MM.1S (cell line): Measurements from ENCODE around the gene TCF7L2.

Experiments
- DNase-seq: peaks from one replicate; pipeline ENCODE4 v3.0.0-alpha.2; 2015
- H2AFZ ChIP-seq: fragments of 300-600 bp; sonication (generic); 2 replicates; pipeline ENCODE4 v1.6.0; 2016; ENCODE audit warnings: antibody characterized with exemption, low read length
- H3F3A ChIP-seq: fragments of 300-600 bp; sonication (generic); 2 replicates; pipeline ENCODE4 v1.6.1; 2016; ENCODE audit warnings: mild to moderate bottlenecking, antibody characterized with exemption, low read length, moderate library complexity, mixed read lengths; ENCODE audit not compliant: insufficient read depth
- H3K27ac ChIP-seq: fragments of 300-600 bp; sonication (generic); 2 replicates; pipeline ENCODE4 v1.5.1; 2016; ENCODE audit warnings: mild to moderate bottlenecking, low read length
- H3K27me3 ChIP-seq: fragments of 300-600 bp; sonication (generic); replicated peaks from 2 replicates; pipeline ENCODE4 v1.6.0; 2016; ENCODE audit warnings: low read length; ENCODE audit not compliant: insufficient read depth
- H3K36me3 ChIP-seq: fragments of 300-600 bp; sonication (generic); replicated peaks from 2 replicates; pipeline ENCODE4 v1.6.1; 2016; ENCODE audit warnings: mild to moderate bottlenecking, low read length, mixed read lengths; ENCODE audit not compliant: insufficient read depth
- H3K4me1 ChIP-seq: fragments of 300-600 bp; sonication (generic); 2 replicates; pipeline ENCODE4 v1.6.1; 2016; ENCODE audit warnings: low read length, mixed read lengths
- H3K4me2 ChIP-seq: fragments of 300-600 bp; sonication (generic); 2 replicates; pipeline ENCODE4 v1.6.0; 2016; ENCODE audit warnings: low read depth, low read length
- H3K4me3 ChIP-seq: fragments of 300-600 bp; sonication (generic); 2 replicates; pipeline ENCODE4 v1.5.1; 2016; ENCODE audit warnings: low read length, mixed read lengths
- H3K79me2 ChIP-seq: fragments of 300-600 bp; sonication (generic); 2 replicates; pipeline ENCODE4 v1.6.1; 2016; ENCODE audit warnings: mixed run types, low read length, mixed read lengths
- H3K9ac ChIP-seq: fragments of 300-600 bp; sonication (generic); 2 replicates; pipeline ENCODE4 v1.6.1; 2016; ENCODE audit warnings: low read length, mixed read lengths
- H3K9me2 ChIP-seq: fragments of 300-600 bp; sonication (generic); replicated peaks from 2 replicates; pipeline ENCODE4 v1.6.1; 2016; ENCODE audit warnings: mild to moderate bottlenecking, low read length, mixed read lengths; ENCODE audit not compliant: insufficient read depth
- H3K9me3 ChIP-seq: fragments of 300-600 bp; sonication (generic); replicated peaks from 2 replicates; pipeline ENCODE4 v1.6.1; 2016; ENCODE audit warnings: mild to moderate bottlenecking, low read length, mixed read lengths; ENCODE audit not compliant: insufficient read depth
- H4K20me1 ChIP-seq: fragments of 300-600 bp; sonication (generic); 2 replicates; pipeline ENCODE4 v1.6.1; 2016; ENCODE audit warnings: mild to moderate bottlenecking, low read length, moderate library complexity, mixed read lengths; ENCODE audit not compliant: insufficient read depth
- CTCF ChIP-seq: fragments of 300-600 bp; sonication (generic); IDR thresholded peaks from 2 replicates; pipeline ENCODE4 v1.5.1; 2016; ENCODE audit warnings: antibody characterized with exemption, low read length, mixed read lengths
- EZH2 ChIP-seq: fragments of 300-600 bp; sonication (generic); optimal IDR thresholded peaks from 2 replicates; pipeline ENCODE3; 2017; ENCODE audit warnings: low read depth, mild to moderate bottlenecking, antibody characterized with exemption, low read length, mixed read lengths
- EZH2phosphoT487 ChIP-seq: fragments of 300-600 bp; sonication (generic); IDR thresholded peaks from 2 replicates; pipeline ENCODE4 v1.6.1; 2018; ENCODE audit warnings: antibody characterized with exemption, low read length

Gene TCF7L2

DNA sequence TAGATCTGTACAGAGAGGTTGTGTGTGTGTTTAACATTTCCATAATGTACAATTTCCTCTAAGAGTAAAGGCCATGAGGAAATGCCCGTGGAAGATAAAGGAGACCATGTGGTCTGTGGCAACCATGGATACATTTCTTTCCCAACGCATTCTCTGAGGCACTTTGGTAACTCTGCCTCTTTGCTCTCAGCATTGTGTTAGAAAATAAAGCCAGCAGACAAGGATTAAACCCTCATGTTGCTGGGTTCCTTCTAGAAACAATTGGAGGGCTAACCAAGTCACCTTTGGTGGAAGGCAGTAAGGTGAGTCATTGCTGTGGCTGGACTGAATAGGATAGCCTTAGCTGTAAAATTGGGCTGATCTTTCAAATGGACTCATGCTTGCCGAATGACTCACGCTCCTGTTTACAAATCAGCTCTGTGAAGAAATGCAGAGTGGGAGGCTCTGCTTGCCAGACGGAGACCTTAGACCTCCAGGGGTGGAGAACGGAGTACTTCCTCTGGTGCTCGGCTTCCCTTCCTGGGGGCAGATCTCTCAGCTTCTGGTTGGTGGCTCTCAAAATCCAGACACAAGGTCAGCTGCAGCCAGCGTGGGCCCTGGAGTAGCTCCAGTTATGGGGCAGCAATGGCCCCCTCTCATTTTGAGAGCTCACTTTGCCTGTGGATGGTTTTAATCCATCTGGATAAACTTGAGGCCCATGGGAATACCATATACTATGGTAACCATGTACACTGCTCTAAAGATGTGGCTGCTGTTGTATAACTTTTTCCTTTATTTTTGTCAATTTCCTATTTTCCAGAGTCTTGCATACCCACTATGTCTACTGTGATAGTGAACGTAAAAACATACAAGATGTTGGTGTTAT is 137.3 kb downstream of the TCF7L2 start:
- Histone ChIP-seq H3F3A (no peaks in the 10 kb centered on the region), H3K36me3 (no peaks in the 10 kb centered on the region), H3K4me2 (no peak overlapping the region), H2AFZ (no peak overlapping the region), H3K9ac (no peak overlapping the region), H3K9me2 (no peaks in the 10 kb centered on the region), H3K79me2 (no peaks in the 10 kb centered on the region), H3K4me1 (no peaks in the 10 kb centered on the region), H3K4me3 (no peak overlapping the region), H3K27me3 (no peaks in the 10 kb centered on the region), H4K20me1 (no peaks in the 10 kb centered on the region), H3K27ac (no peak overlapping the region), H3K9me3 (no peaks in the 10 kb centered on the region)
- no peak for TF ChIP-seq EZH2phosphoT487
- no peak for TF ChIP-seq EZH2
- no peak for TF ChIP-seq CTCF
- no peak for DNase-seq

DNA sequence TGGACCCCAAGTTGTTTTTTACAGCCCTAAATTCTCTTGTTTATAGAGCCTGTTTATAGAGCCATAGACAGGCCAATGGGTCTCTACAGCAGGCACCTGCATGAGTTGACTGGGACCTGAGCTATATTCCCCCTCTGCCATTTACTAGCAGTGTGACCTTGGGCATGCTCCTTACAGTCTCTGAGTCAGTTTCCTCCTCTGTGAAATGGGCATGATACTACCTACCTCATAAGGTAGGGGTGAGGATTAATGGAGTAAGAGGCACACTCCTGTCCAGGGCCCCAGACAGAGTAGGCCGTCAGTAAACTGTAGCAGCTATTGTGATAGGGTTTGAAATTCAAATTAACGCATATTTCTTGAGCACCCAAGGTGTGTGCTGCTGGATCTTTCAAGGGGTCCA is 138.1 kb downstream of the TCF7L2 start:
- Histone ChIP-seq H3K9ac (no peak overlapping the region), H3K4me2 (no peak overlapping the region), H3K27me3 (no peaks in the 10 kb centered on the region), H2AFZ (no peak overlapping the region), H3K27ac (no peak overlapping the region), H3K4me1 (no peaks in the 10 kb centered on the region), H4K20me1 (no peaks in the 10 kb centered on the region), H3K36me3 (no peaks in the 10 kb centered on the region), H3K9me2 (no peaks in the 10 kb centered on the region), H3F3A (no peaks in the 10 kb centered on the region), H3K4me3 (no peak overlapping the region), H3K9me3 (no peaks in the 10 kb centered on the region), H3K79me2 (no peaks in the 10 kb centered on the region)
- DNase-seq = no peak
- TF ChIP-seq CTCF = no peak
- TF ChIP-seq EZH2 = no peak
- no peak for TF ChIP-seq EZH2phosphoT487

GRCh38 chr10:113089551-113089950 is 139.5 kb downstream of the TCF7L2 start:
- Histone ChIP-seq H4K20me1 (no peaks in the 10 kb centered on the region), H3K9me3 (no peaks in the 10 kb centered on the region), H3K79me2 (no peaks in the 10 kb centered on the region), H3K27ac (no peak overlapping the region), H3K4me3 (no peak overlapping the region), H3K9me2 (no peaks in the 10 kb centered on the region), H3K4me2 (no peak overlapping the region), H3K27me3 (no peaks in the 10 kb centered on the region), H2AFZ (no peak overlapping the region), H3K4me1 (no peaks in the 10 kb centered on the region), H3K36me3 (no peaks in the 10 kb centered on the region), H3K9ac (no peak overlapping the region), H3F3A (no peaks in the 10 kb centered on the region)
- DNase-seq = no peak
- TF ChIP-seq EZH2 = no peak

DNA sequence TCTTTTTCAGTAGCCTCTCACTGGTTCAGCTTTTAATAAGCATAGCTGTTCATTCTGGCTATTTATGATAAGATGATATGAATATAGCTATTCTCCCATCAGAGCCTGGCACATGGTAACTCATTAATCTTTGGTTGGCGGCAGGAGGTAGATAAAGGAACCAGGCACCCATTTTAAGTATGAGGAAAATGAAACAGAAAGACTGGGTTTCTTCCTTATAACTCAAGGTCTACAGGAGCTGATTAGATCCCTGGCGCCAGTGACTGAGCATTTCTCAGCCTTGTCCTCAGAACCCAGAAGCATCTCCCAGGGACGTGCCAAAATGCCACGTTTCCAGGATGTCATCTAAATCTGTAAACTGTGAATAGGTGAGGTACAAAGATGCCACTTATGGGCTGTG is 141.9 kb downstream of the TCF7L2 start:
- H3K4me3 ChIP-seq = no peak overlapping the region
- H3K9ac ChIP-seq = no peak overlapping the region
- DNase-seq = no peak
- no peaks in the 10 kb centered on the region for H4K20me1 ChIP-seq
- no peak overlapping the region for H3K27ac ChIP-seq
- H3K27me3 ChIP-seq = no peaks in the 10 kb centered on the region
- TF ChIP-seq CTCF (no peak), EZH2 (no peak), EZH2phosphoT487 (no peak)
- H2AFZ ChIP-seq = no peak overlapping the region
- no peaks in the 10 kb centered on the region for H3K9me2 ChIP-seq
- no peaks in the 10 kb centered on the region for H3K4me1 ChIP-seq
- no peaks in the 10 kb centered on the region for H3K36me3 ChIP-seq
- no peaks in the 10 kb centered on the region for H3K9me3 ChIP-seq
- no peak overlapping the region for H3K4me2 ChIP-seq
- no peaks in the 10 kb centered on the region for H3K79me2 ChIP-seq
- no peaks in the 10 kb centered on the region for H3F3A ChIP-seq
